ENCODE data around the gene ME3. TPM values are rescaled to one million over a fixed set of nuclear protein-coding genes. Genes with fewer than 3 reads are reported as not detected.
A peak's percentile ranks its signal among the peaks of the same experiment; 100 is the strongest.

ME3 gene
- total RNA-seq, 1 donor from 2014 or later = 10.3 TPM

DNA sequence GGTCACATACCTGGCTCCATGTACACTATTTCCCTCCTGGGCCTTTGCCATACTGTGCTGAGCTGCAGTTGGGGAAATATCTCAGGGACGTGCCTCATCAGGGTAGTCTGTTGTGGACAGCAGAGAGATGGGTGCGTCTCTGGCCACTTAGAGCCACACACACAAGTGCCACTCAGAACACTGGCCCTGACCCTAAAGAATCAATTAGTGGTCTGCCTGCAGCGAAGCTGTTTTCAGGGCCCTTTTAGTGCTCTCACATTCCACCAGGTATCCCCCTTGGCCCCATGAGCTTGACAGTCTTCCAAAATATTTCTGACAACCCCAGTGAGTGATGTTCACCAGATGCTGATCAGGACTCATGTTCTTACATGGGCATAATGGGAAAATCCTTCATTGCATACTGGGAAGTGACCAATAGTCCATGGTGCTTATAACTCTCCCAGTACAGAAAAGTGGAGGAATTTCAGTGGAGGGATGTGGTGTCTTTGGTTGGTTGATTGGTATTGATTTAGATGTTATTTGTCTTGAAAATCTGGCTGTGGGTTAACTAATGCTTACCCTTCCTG lies 66.1 kb downstream of the ME3 start:
- no peaks in the 10 kb centered on the region for H3K27me3 ChIP-seq (ENCODE audit: control insufficient read depth, insufficient read depth, low read length)
- FAIRE-seq = no peak
- TF ChIP-seq, protein P1, sequence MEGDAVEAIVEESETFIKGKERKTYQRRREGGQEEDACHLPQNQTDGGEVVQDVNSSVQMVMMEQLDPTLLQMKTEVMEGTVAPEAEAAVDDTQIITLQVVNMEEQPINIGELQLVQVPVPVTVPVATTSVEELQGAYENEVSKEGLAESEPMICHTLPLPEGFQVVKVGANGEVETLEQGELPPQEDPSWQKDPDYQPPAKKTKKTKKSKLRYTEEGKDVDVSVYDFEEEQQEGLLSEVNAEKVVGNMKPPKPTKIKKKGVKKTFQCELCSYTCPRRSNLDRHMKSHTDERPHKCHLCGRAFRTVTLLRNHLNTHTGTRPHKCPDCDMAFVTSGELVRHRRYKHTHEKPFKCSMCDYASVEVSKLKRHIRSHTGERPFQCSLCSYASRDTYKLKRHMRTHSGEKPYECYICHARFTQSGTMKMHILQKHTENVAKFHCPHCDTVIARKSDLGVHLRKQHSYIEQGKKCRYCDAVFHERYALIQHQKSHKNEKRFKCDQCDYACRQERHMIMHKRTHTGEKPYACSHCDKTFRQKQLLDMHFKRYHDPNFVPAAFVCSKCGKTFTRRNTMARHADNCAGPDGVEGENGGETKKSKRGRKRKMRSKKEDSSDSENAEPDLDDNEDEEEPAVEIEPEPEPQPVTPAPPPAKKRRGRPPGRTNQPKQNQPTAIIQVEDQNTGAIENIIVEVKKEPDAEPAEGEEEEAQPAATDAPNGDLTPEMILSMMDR (IDR thresholded peaks at IDR 0.05; ENCODE audit: insufficient read depth, low read length, severe bottlenecking) = no peak
- no peak for DNase-seq (ENCODE audit: low read depth)
- no peak overlapping the region for H3K4me3 ChIP-seq (ENCODE audit: low read depth, low read length)
- no peaks in the 10 kb centered on the region for H3K36me3 ChIP-seq (ENCODE audit: control insufficient read depth, insufficient read depth, low read length)

DNA sequence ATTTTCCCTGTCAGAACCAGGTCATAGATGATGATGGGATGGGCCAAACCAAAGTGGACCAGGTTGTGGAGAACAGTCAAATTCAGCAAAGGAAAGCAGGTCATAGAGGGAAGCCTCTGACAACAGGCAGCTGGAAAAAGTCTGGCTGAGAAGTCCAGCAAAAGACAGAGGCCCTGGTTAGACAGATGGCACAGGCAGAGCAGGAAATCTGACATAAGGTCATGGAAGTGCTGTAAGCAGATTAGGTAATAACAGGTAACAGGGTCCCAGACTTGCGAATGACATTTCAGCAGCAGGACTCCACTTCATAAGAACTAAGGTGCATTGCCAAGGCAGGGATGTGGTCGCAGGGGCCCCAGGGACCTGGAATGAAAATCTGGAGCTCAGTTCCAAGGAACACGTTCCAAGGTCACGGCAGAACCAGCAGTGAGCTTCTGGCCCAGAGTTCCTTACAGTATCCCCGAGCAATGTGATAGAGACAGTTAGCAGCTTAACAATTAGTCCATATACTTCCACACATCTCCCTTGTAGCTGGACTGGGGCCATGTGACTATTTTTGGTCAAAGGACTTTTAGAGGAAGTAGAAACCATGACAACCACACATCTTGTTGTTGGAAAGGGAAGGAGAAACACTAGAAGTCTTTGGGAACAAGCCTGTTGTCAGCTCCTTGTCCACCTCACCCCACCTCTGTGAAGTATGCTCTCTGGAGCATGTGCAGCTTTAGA lies 75.4 kb downstream of the ME3 start:
- DNase-seq (ENCODE audit: low read depth) = no peak
- H3K27me3 ChIP-seq (ENCODE audit: control insufficient read depth, insufficient read depth, low read length) = no peaks in the 10 kb centered on the region
- FAIRE-seq = no peak
- H3K36me3 ChIP-seq (ENCODE audit: control insufficient read depth, insufficient read depth, low read length) = no peaks in the 10 kb centered on the region
- no peak overlapping the region for H3K4me3 ChIP-seq (ENCODE audit: low read depth, low read length)
- TF ChIP-seq, protein P1 (IDR thresholded peaks at IDR 0.05; ENCODE audit: insufficient read depth, low read length, severe bottlenecking) = no peak

DNA sequence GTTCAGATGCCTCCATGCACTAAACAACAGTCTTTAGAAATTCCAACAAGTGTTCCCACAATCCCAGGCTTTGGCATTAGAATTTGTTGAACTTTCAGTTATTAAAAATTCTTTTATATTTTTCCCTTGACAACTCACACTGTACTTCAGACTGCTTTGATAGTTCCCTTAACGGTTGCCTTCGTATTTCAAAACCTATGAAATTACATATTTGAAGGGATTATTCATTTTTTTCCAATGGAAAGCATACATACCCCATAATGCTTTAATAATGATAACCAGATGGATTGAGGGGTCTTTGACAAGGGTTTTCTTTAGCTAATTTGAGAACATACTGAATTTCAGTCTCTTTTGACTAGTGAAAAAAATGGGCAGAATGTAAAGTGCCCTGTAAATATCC lies 76.5 kb downstream of the ME3 start:
- FAIRE-seq (no peak), DNase-seq (ENCODE audit: low read depth) (no peak)
- TF ChIP-seq, protein P1 (IDR thresholded peaks at IDR 0.05; ENCODE audit: insufficient read depth, low read length, severe bottlenecking) = no peak
- Histone ChIP-seq H3K36me3 (ENCODE audit: control insufficient read depth, insufficient read depth, low read length) (no peaks in the 10 kb centered on the region), H3K27me3 (ENCODE audit: control insufficient read depth, insufficient read depth, low read length) (no peaks in the 10 kb centered on the region), H3K4me3 (ENCODE audit: low read depth, low read length) (no peak overlapping the region)

DNA sequence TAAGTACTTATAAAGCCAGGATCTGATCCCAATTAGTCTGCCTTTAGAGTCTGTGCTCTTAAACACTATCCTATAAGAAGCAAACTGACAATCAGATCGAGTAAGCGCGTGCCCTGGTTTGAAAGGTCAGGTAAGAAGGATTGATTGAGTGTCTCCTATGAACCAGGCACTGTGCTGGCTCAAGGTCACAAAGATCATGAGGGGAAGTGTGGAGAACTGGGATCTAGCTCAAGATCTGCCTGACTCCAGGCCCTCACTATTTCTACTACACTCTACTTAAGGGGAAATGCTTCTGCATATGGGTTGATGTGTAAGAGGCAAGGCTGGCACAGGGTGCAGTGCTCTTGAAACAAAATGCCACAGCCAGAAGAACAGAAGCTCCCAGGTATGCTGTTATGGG lies 77.0 kb downstream of the ME3 start:
- H3K27me3 ChIP-seq (ENCODE audit: control insufficient read depth, insufficient read depth, low read length) = no peaks in the 10 kb centered on the region
- FAIRE-seq (no peak), DNase-seq (ENCODE audit: low read depth) (no peak)
- TF ChIP-seq, protein P1 (IDR thresholded peaks at IDR 0.05; ENCODE audit: insufficient read depth, low read length, severe bottlenecking) = no peak
- H3K36me3 ChIP-seq (ENCODE audit: control insufficient read depth, insufficient read depth, low read length) = no peaks in the 10 kb centered on the region
- no peak overlapping the region for H3K4me3 ChIP-seq (ENCODE audit: low read depth, low read length)

DNA sequence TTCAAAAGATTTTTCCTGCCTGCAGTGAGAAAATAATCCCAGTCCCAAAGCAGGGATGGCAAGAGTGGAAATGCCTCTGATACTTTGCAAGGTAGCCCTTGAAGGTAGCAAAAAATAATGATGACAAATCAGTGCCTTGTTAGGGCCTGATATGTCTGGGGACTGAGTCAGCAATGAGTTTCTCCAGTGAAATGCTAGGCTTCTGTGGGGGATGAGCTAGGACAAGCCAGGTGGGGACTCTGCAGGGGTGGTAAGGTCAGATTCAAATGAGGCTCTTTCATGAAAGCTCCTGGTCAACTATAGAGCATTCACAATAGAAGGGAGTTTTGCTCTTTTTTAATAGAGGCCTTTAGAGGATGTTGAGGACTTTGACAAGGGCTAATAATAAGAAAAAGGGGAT lies 77.7 kb downstream of the ME3 start:
- TF ChIP-seq, protein P1 (IDR thresholded peaks at IDR 0.05; ENCODE audit: insufficient read depth, low read length, severe bottlenecking) = no peak
- Histone ChIP-seq H3K36me3 (ENCODE audit: control insufficient read depth, insufficient read depth, low read length) (no peaks in the 10 kb centered on the region), H3K4me3 (ENCODE audit: low read depth, low read length) (no peak overlapping the region), H3K27me3 (ENCODE audit: control insufficient read depth, insufficient read depth, low read length) (no peaks in the 10 kb centered on the region)
- DNase-seq (ENCODE audit: low read depth) = peak; percentile 95
- FAIRE-seq = no peak

Measured in bronchial epithelial cell (primary cell).